K562 (cell line): ENCODE data around the gene SHISA4. TPM values are rescaled to one million over a fixed set of nuclear protein-coding genes. Genes with fewer than 3 reads are reported as not detected.

Source experiments
- ATAC-seq: fragments of 200-7000 bp; cut with Tn5 transposase; 3 replicates; pipeline ENCODE4 v1.9.1; 2020; ENCODE audit warnings: moderate library complexity
- BruUV-seq: library from RNA; stranded (reverse); fragments of 400-500 nt; replicated peaks from 2 replicates; lab custom pipeline; 2021; lab: Mats Ljungman, UMichigan
- CTCF ChIA-PET: fragments of 300-600 bp; formaldehyde crosslinking; extraction: SDS; loops from one replicate; lab custom pipeline; 2021; ENCODE audit warnings: low intra/inter-chr PET ratio; lab: Yijun Ruan, JAX
- POLR2A ChIA-PET: fragments of 300-600, 350-650 bp; sonication (Branson Sonifier 250); formaldehyde crosslinking; extraction: SDS; loops from one replicate; lab custom pipeline; 2021; ENCODE audit warnings: antibody characterized with exemption, inconsistent platforms; lab: Yijun Ruan, JAX
- DNase-seq, 4 experiments: peaks; one replicate each; pipeline versions ENCODE4 v3.0.0 to v3.0.0-alpha.2; 2011 to 2018; ENCODE audit warnings: low spot score in 3 of 4, mixed read lengths in 3 of 4; ENCODE audit errors: extremely low read depth in 1 of 4
- FAIRE-seq: peaks from 2 replicates; lab custom pipeline; 2011; peaks lifted over from hg19 to GRCh38; lab: Jason Lieb, UNC
- H2AFZ ChIP-seq: 2 replicates; pipeline ENCODE4 v1.6.0; 2011; ENCODE audit warnings: low read depth, low read length, control low read depth, inconsistent platforms
- H3K27ac ChIP-seq: fragments of 200-600 bp; 3 replicates; pipeline ENCODE4 v1.8.0; 2011; ENCODE audit warnings: low read depth, mild to moderate bottlenecking, control low read depth, inconsistent platforms, low read length, moderate library complexity, mixed read lengths; ENCODE audit errors: extremely low read depth
- H3K27me3 ChIP-seq, 2 experiments: fragments of 300-600 bp in 1 of 2; 2 replicates in 1 of 2; 3 replicates in 1 of 2; pipeline versions ENCODE4 v1.6.0 to v1.8.0; 2011; ENCODE audit warnings: inconsistent platforms in 2 of 2, low read length in 2 of 2, mild to moderate bottlenecking in 1 of 2, mixed read lengths in 1 of 2, moderate library complexity in 1 of 2; ENCODE audit not compliant: control insufficient read depth in 2 of 2, insufficient read depth in 2 of 2
- H3K36me3 ChIP-seq: fragments of 300-600 bp; 3 replicates; pipeline ENCODE4 v1.8.0; 2011; ENCODE audit warnings: mild to moderate bottlenecking, low read length, inconsistent platforms; ENCODE audit not compliant: control insufficient read depth, insufficient read depth
- H3K4me1 ChIP-seq, 2 experiments: fragments of 200-600 bp in 1 of 2; replicated peaks in 1 of 2; 2 replicates in 1 of 2; 3 replicates in 1 of 2; pipeline versions ENCODE4 v1.5.1 to v1.8.0; 2011; ENCODE audit warnings: inconsistent platforms in 2 of 2, low read length in 2 of 2, mild to moderate bottlenecking in 1 of 2, mixed read lengths in 1 of 2, moderate library complexity in 1 of 2; ENCODE audit not compliant: control insufficient read depth in 2 of 2, insufficient read depth in 2 of 2
- H3K4me2 ChIP-seq: 2 replicates; pipeline ENCODE4 v1.6.1; 2011; ENCODE audit warnings: low read length, control low read depth, inconsistent platforms, mixed read lengths; ENCODE audit not compliant: insufficient read depth
- H3K4me3 ChIP-seq: fragments of 200-600 bp; sonication (generic), shearing (Covaris generic); 2 replicates; pipeline ENCODE4 v1.5.1; 2016; ENCODE audit warnings: control low read depth, inconsistent platforms
- H3K79me2 ChIP-seq: fragments of 200-600 bp; 3 replicates; pipeline ENCODE4 v1.8.0; 2011; ENCODE audit warnings: low read length, inconsistent platforms; ENCODE audit not compliant: control insufficient read depth, insufficient read depth
- H3K9ac ChIP-seq, 2 experiments: 2 replicates each; pipeline versions ENCODE4 v1.6.0 to v1.6.1; 2011; ENCODE audit warnings: low read depth in 2 of 2, low read length in 2 of 2, control low read depth in 1 of 2, inconsistent platforms in 1 of 2, mild to moderate bottlenecking in 1 of 2, mixed read lengths in 1 of 2; ENCODE audit not compliant: insufficient read depth in 1 of 2
- H3K9me1 ChIP-seq: one replicate; pipeline ENCODE4 v1.6.0; 2011; ENCODE audit warnings: inconsistent platforms, mild to moderate bottlenecking, low read length, moderate library complexity; ENCODE audit not compliant: control insufficient read depth, insufficient read depth
- H3K9me3 ChIP-seq: replicated peaks from 2 replicates; pipeline ENCODE4 v1.5.1; 2011; ENCODE audit warnings: low read depth, low read length, inconsistent platforms; ENCODE audit not compliant: control insufficient read depth, insufficient read depth
- H4K20me1 ChIP-seq: replicated peaks from 2 replicates; pipeline ENCODE4 v1.6.1; 2011; ENCODE audit warnings: low read length, inconsistent platforms, mixed read lengths; ENCODE audit not compliant: control insufficient read depth, insufficient read depth
- DDX20 ChIP-seq: fragments of 450-650 bp; IDR thresholded peaks from 2 replicates; pipeline ENCODE4 v1.6.1; 2016; ENCODE audit warnings: missing genetic modification characterization, low read depth, mild to moderate bottlenecking, missing compliant biosample characterization, moderate library complexity
- EGR1 ChIP-seq: fragments of 450-650 bp; conservative IDR thresholded peaks from 2 replicates; pipeline ENCODE4 v1.6.1; 2017; ENCODE audit warnings: mild to moderate bottlenecking
- JUN ChIP-seq, 2 experiments: sonication (generic) in 1 of 2; formaldehyde crosslinking in 1 of 2; IDR thresholded peaks; 2 replicates each; pipeline versions ENCODE4 v1.6.1 to v1.8.0; 2012 to 2022; ENCODE audit warnings: borderline replicate concordance in 2 of 2, mild to moderate bottlenecking in 2 of 2, improper control_type of control experiment in 1 of 2, low read depth in 1 of 2, low read length in 1 of 2, missing genetic modification reagents in 1 of 2
- MECOM ChIP-seq: fragments of 250-450 bp; sonication (Bioruptor Pico); IDR thresholded peaks from 2 replicates; pipeline ENCODE4 v1.8.0; 2022; ENCODE audit warnings: inconsistent platforms
- NR3C1 ChIP-seq: sonication (generic); formaldehyde crosslinking; IDR thresholded peaks from 2 replicates; pipeline ENCODE4 v1.8.1; 2022; ENCODE audit warnings: missing genetic modification reagents
- SIN3A ChIP-seq, 2 experiments: fragments of 150-350 bp in 1 of 2; IDR thresholded peaks; 2 replicates each; pipeline ENCODE4 v1.6.1; 2011 to 2016; ENCODE audit warnings: borderline replicate concordance in 2 of 2, low read depth in 2 of 2, low read length in 2 of 2, mild to moderate bottlenecking in 2 of 2, moderate library complexity in 2 of 2; ENCODE audit not compliant: control insufficient read depth in 1 of 2
- TCF3 ChIP-seq: sonication (generic); formaldehyde crosslinking; IDR thresholded peaks from 2 replicates; pipeline ENCODE4 v1.4.0; 2020; ENCODE audit warnings: mild to moderate bottlenecking, missing genetic modification reagents
- TSC22D4 ChIP-seq: fragments of 450-650 bp; IDR thresholded peaks from 2 replicates; pipeline ENCODE4 v1.6.1; 2016; ENCODE audit warnings: missing genetic modification characterization, missing biosample characterization, control low read depth
- ZNF12 ChIP-seq: sonication (generic); formaldehyde crosslinking; IDR thresholded peaks from 2 replicates; pipeline ENCODE4 v1.4.0; 2020; ENCODE audit warnings: mild to moderate bottlenecking, missing genetic modification reagents
- ZNF263 ChIP-seq: sonication (generic); formaldehyde crosslinking; IDR thresholded peaks from 2 replicates; pipeline ENCODE4 v1.8.0; 2022; ENCODE audit warnings: mild to moderate bottlenecking, missing genetic modification reagents, borderline replicate concordance
- ZNF277 ChIP-seq: fragments of 250-450 bp; sonication (Bioruptor Pico); IDR thresholded peaks from 2 replicates; pipeline ENCODE4 v1.8.0; 2022; ENCODE audit warnings: inconsistent platforms, mild to moderate bottlenecking, moderate library complexity, borderline replicate concordance
- ZNF551 ChIP-seq: fragments of 250-450 bp; sonication (Bioruptor Pico); IDR thresholded peaks from 2 replicates; pipeline ENCODE4 v1.5.0; 2021; ENCODE audit warnings: mild to moderate bottlenecking, moderate library complexity
- WGBS: fragments of 100-300 bp; shearing (Covaris generic); methylation state at CpG from one replicate; pipeline ENCODE4 v1.1.6; 2016; ENCODE audit warnings: low coverage, mixed read lengths; ENCODE audit not compliant: insufficient coverage; ENCODE audit errors: missing lambda C conversion rate; 5-methylcytosine and 5-hydroxymethylcytosine counted together
- in situ Hi-C: fragments of 300-500 bp; cut with MboI; formaldehyde crosslinking; loops from 4 replicates; pipeline ENCODE4 v1.15.0; 2018; ENCODE audit warnings: inconsistent platforms, mixed read lengths
- intact Hi-C: fragments of 100-400 bp; cut with micrococcal nuclease; formaldehyde crosslinking; loops from 2 replicates; pipeline ENCODE4 v1.14.2; 2022
- polyA plus RNA-seq, 8 experiments: library from polyadenylated mRNA; depleted of rRNA in 4 of 8; stranded (reverse) in 5 of 8; unstranded in 3 of 8; fragments of >200 nt; fragmentation: Nextera tagmentation in 2 of 8; fragmentation: Illumina TruSeq in 1 of 8; extraction: Ambion mirVana in 2 of 8; extraction: Trizol in 1 of 8; gene quantifications; 2 replicates each; pipeline versions ENCODE4 v1.2.1 to v1.2.3, GENCODE V29; 2011 to 2014; ENCODE audit warnings: inconsistent platforms in 1 of 8, missing spikeins in 1 of 8
- total RNA-seq, 7 experiments: library from RNA; depleted of rRNA in 6 of 7; stranded (reverse); fragments of >200 nt in 6 of 7; fragmentation: Illumina TruSeq in 2 of 7; extraction: Trizol in 2 of 7; gene quantifications; 2 replicates each; pipeline versions ENCODE4 v1.2.1 to v1.2.3, GENCODE V29; 2011 to 2021; ENCODE audit warnings: low replicate concordance in 1 of 7
- TF ChIP-seq, protein P1 (sequence below): fragments of 450-650 bp; IDR thresholded peaks from 2 replicates; pipeline ENCODE4 v1.6.1; 2017; ENCODE audit warnings: antibody characterized with exemption
- TF ChIP-seq, protein P2 (sequence below): fragments of 450-650 bp; IDR thresholded peaks from 2 replicates; pipeline ENCODE4 v1.6.1; 2017; ENCODE audit warnings: mild to moderate bottlenecking, moderate library complexity

The SHISA4 gene
- total and polyA plus RNA-seq, 9 of the 15 experiments (the other 6 are each of a cell fraction or from before 2014, with no cell fraction given), result 0.15 to 0.95 (median 0.68) TPM; not detected in 2

- DNase-seq (no peak), ATAC-seq (no peak), FAIRE-seq (no peak)
- no peak overlapping the region; a peak in 1 of 4 replicates for H3K9ac ChIP-seq
- no peaks in the 10 kb centered on the region for H3K36me3 ChIP-seq
- H3K4me1 ChIP-seq, result peaks cover 15 to 18% of the 10 kb centered on the region in 2 experiments
- no peak overlapping the region for H3K27ac ChIP-seq
- WGBS, result 56% methylated on average over 14 of the region's 14 CpGs
- POLR2A ChIA-PET, result interaction anchor here (0.5 to 1.4 kb wide), 3 partner anchors 22 to 419 kb away, joined by 3 to 4 read pairs (median 3); no protein-coding TSS in a partner anchor
- intact Hi-C loops, result no loop called here
- no peaks in the 10 kb centered on the region for H3K27me3 ChIP-seq
- H2AFZ ChIP-seq, result no peak overlapping the region
- CTCF ChIA-PET, result interaction anchor here (0.5 kb wide), 1 partner anchor 244 kb away, joined by 3 read pairs; no protein-coding TSS in a partner anchor
- in situ Hi-C loops, result no loop called here
- BruUV-seq, result no TSS peak
- no peak overlapping the region for H3K4me2 ChIP-seq
- H3K9me3 ChIP-seq, result no peaks in the 10 kb centered on the region
- no peaks in the 10 kb centered on the region for H3K9me1 ChIP-seq
- H3K79me2 ChIP-seq, result no peaks in the 10 kb centered on the region
- H4K20me1 ChIP-seq, result no peaks in the 10 kb centered on the region
- no peak overlapping the region for H3K4me3 ChIP-seq
- TF ChIP-seq TCF3 (CRISPR knock-in tag) (no peak), JUN (IDR thresholded peaks at IDR 0.05; ENCODE audit: borderline replicate concordance, low read depth, low read length) (no peak), JUN (CRISPR knock-in tag; IDR thresholded peaks at IDR 0.05; ENCODE audit: borderline replicate concordance) (no peak), TSC22D4 (tag) (no peak), ZNF12 (CRISPR knock-in tag) (no peak), MECOM (CRISPR knock-in tag) (no peak), EGR1 (no peak), DDX20 (tag) (no peak), ZNF263 (CRISPR knock-in tag) (no peak), ZNF551 (CRISPR knock-in tag) (no peak), NR3C1 (CRISPR knock-in tag) (no peak), SIN3A (IDR thresholded peaks at IDR 0.05; ENCODE audit: borderline replicate concordance in 2 of 2, control insufficient read depth in 1 of 2, low read depth in 2 of 2, low read length in 2 of 2) (no peak), ZNF277 (CRISPR knock-in tag) (no peak)
- TF ChIP-seq, protein P1, sequence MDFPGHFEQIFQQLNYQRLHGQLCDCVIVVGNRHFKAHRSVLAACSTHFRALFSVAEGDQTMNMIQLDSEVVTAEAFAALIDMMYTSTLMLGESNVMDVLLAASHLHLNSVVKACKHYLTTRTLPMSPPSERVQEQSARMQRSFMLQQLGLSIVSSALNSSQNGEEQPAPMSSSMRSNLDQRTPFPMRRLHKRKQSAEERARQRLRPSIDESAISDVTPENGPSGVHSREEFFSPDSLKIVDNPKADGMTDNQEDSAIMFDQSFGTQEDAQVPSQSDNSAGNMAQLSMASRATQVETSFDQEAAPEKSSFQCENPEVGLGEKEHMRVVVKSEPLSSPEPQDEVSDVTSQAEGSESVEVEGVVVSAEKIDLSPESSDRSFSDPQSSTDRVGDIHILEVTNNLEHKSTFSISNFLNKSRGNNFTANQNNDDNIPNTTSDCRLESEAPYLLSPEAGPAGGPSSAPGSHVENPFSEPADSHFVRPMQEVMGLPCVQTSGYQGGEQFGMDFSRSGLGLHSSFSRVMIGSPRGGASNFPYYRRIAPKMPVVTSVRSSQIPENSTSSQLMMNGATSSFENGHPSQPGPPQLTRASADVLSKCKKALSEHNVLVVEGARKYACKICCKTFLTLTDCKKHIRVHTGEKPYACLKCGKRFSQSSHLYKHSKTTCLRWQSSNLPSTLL, result no peak
- TF ChIP-seq, protein P2, sequence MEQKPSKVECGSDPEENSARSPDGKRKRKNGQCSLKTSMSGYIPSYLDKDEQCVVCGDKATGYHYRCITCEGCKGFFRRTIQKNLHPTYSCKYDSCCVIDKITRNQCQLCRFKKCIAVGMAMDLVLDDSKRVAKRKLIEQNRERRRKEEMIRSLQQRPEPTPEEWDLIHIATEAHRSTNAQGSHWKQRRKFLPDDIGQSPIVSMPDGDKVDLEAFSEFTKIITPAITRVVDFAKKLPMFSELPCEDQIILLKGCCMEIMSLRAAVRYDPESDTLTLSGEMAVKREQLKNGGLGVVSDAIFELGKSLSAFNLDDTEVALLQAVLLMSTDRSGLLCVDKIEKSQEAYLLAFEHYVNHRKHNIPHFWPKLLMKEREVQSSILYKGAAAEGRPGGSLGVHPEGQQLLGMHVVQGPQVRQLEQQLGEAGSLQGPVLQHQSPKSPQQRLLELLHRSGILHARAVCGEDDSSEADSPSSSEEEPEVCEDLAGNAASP, result no peak
These were observed 25.9 kb downstream of the SHISA4 start for GRCh38 chr1:201914456-201915235.
